Measurements from ENCODE around the gene PUSL1. TPM values are rescaled to one million over a fixed set of nuclear protein-coding genes. Genes with fewer than 3 reads are reported as not detected.
A peak's percentile ranks its signal among the peaks of the same experiment; 100 is the strongest.

Gene PUSL1
- total RNA-seq, 2 donors from 2014 or later, result 21.7 to 23.8 TPM

GRCh38 chr1:1353389-1354151, 45.2 kb downstream of the PUSL1 start:
- Histone ChIP-seq H3K4me1 (ENCODE audit: control insufficient read depth, insufficient read depth, low read length) (peaks cover 3% of the 10 kb centered on the region), H3K27ac (ENCODE audit: low read depth, low read length) (no peak overlapping the region), H3K27me3 (ENCODE audit: control insufficient read depth, insufficient read depth, low read length, poor library complexity, severe bottlenecking) (no peaks in the 10 kb centered on the region), H3K9ac (ENCODE audit: extremely low read depth, low read length, poor library complexity, severe bottlenecking) (no peak overlapping the region), H3K36me3 (ENCODE audit: control insufficient read depth, insufficient read depth, low read length) (peaks cover 7% of the 10 kb centered on the region), H3K9me3 (ENCODE audit: control insufficient read depth, low read length) (no peaks in the 10 kb centered on the region), H3K4me3 (ENCODE audit: low read length) (no peak overlapping the region)
- Mint-ChIP-seq H3K9me3 (no peaks in the 10 kb centered on the region), H3K36me3 (ENCODE audit: low read depth) (no peaks in the 10 kb centered on the region), H3K4me3 (peak overlapping the region; percentile 48), H3K27me3 (ENCODE audit: insufficient read depth) (peaks cover 9% of the 10 kb centered on the region), H3K4me1 (peaks cover 11% of the 10 kb centered on the region), H3K27ac (no peak overlapping the region)
- TF ChIP-seq CTCF (conservative IDR thresholded peaks at IDR 0.05), result no peak
- DNase-seq, result peak; percentile 91
- 76 to 82% methylated on average over 10 to 28 of the region's 28 CpGs for WGBS, 2 experiments (ENCODE audit: insufficient coverage in 1 of 2, insufficient read length in 1 of 2)

GRCh38 chr1:1354271-1355247, 46.2 kb downstream of the PUSL1 start:
- Mint-ChIP-seq H3K27ac (no peak overlapping the region), H3K4me1 (peaks cover 14% of the 10 kb centered on the region), H3K4me3 (peak overlapping the region; percentile 48), H3K27me3 (ENCODE audit: insufficient read depth) (peaks cover 9% of the 10 kb centered on the region), H3K36me3 (ENCODE audit: low read depth) (no peaks in the 10 kb centered on the region), H3K9me3 (no peaks in the 10 kb centered on the region)
- Histone ChIP-seq H3K27me3 (ENCODE audit: control insufficient read depth, insufficient read depth, low read length, poor library complexity, severe bottlenecking) (no peaks in the 10 kb centered on the region), H3K4me3 (ENCODE audit: low read length) (no peak overlapping the region), H3K36me3 (ENCODE audit: control insufficient read depth, insufficient read depth, low read length) (peaks cover 7% of the 10 kb centered on the region), H3K27ac (ENCODE audit: low read depth, low read length) (no peak overlapping the region), H3K9ac (ENCODE audit: extremely low read depth, low read length, poor library complexity, severe bottlenecking) (no peak overlapping the region), H3K4me1 (ENCODE audit: control insufficient read depth, insufficient read depth, low read length) (peaks cover 3% of the 10 kb centered on the region), H3K9me3 (ENCODE audit: control insufficient read depth, low read length) (no peaks in the 10 kb centered on the region)
- no peak for TF ChIP-seq CTCF (conservative IDR thresholded peaks at IDR 0.05)
- DNase-seq, result peak; percentile 58
- WGBS, 2 experiments (ENCODE audit: insufficient coverage in 1 of 2, insufficient read length in 1 of 2), result 94 to 95% methylated on average over 71 to 115 of the region's 116 CpGs

- H3K4me3 ChIP-seq (ENCODE audit: low read length), result no peak overlapping the region
Observed at GRCh38 chr1:1355416-1355815, 47.0 kb downstream of the PUSL1 start.

More at GRCh38 chr1:1355416-1355815, 47.0 kb downstream of the PUSL1 start:
- H3K27me3 Mint-ChIP-seq (ENCODE audit: insufficient read depth), result peaks cover 9% of the 10 kb centered on the region
- no peak overlapping the region for H3K27ac Mint-ChIP-seq
- 93 to 96% methylated on average over 27 to 48 of the region's 52 CpGs for WGBS, 2 experiments (ENCODE audit: insufficient coverage in 1 of 2, insufficient read length in 1 of 2)
- Histone ChIP-seq H3K9me3 (ENCODE audit: control insufficient read depth, low read length) (no peaks in the 10 kb centered on the region), H3K4me1 (ENCODE audit: control insufficient read depth, insufficient read depth, low read length) (peaks cover 6% of the 10 kb centered on the region), H3K27me3 (ENCODE audit: control insufficient read depth, insufficient read depth, low read length, poor library complexity, severe bottlenecking) (no peaks in the 10 kb centered on the region), H3K36me3 (ENCODE audit: control insufficient read depth, insufficient read depth, low read length) (peaks cover 7% of the 10 kb centered on the region), H3K9ac (ENCODE audit: extremely low read depth, low read length, poor library complexity, severe bottlenecking) (no peak overlapping the region), H3K27ac (ENCODE audit: low read depth, low read length) (no peak overlapping the region)
- H3K9me3 Mint-ChIP-seq, result no peaks in the 10 kb centered on the region
- no peaks in the 10 kb centered on the region for H3K36me3 Mint-ChIP-seq (ENCODE audit: low read depth)
- no peak for TF ChIP-seq CTCF (conservative IDR thresholded peaks at IDR 0.05)
- H3K4me3 Mint-ChIP-seq, result no peak overlapping the region
- DNase-seq, result peak; percentile 71
- peaks cover 14% of the 10 kb centered on the region for H3K4me1 Mint-ChIP-seq
